GM23338 (cell line): ENCODE results near the gene ZNF638. TPM values are rescaled to one million over a fixed set of nuclear protein-coding genes. Genes with fewer than 3 reads are reported as not detected.

ENCODE experiments used
- ATAC-seq: fragments of 200-7000 bp; cut with Tn5 transposase; 3 replicates; pipeline ENCODE4 v1.9.1; 2020
- DNase-seq: peaks from one replicate; pipeline ENCODE4 v3.0.0-alpha.2; 2015; ENCODE audit warnings: low spot score
- H2AFZ ChIP-seq: fragments of 200-600 bp; sonication (generic); 2 replicates; pipeline ENCODE4 v1.8.0; 2016; ENCODE audit warnings: antibody characterized with exemption, mild to moderate bottlenecking, moderate library complexity
- H3F3A ChIP-seq: fragments of 200-600 bp; sonication (generic); replicated peaks from 2 replicates; pipeline ENCODE4 v1.8.0; 2017; ENCODE audit warnings: antibody characterized with exemption, mixed run types, low read depth
- H3K27ac ChIP-seq: fragments of 200-600 bp; sonication (generic); 2 replicates; pipeline ENCODE4 v1.6.1; 2016; ENCODE audit warnings: low read depth
- H3K27me3 ChIP-seq: fragments of 200-600 bp; sonication (generic); 2 replicates; pipeline ENCODE4 v1.8.0; 2016; ENCODE audit warnings: mild to moderate bottlenecking, mixed run types, moderate library complexity; ENCODE audit not compliant: insufficient read depth
- H3K36me3 ChIP-seq: fragments of 200-600 bp; sonication (generic); 2 replicates; pipeline ENCODE4 v1.8.0; 2016; ENCODE audit warnings: mild to moderate bottlenecking; ENCODE audit not compliant: insufficient read depth
- H3K4me1 ChIP-seq: fragments of 200-600 bp; sonication (generic); 2 replicates; pipeline ENCODE4 v1.8.0; 2016; ENCODE audit warnings: mild to moderate bottlenecking, moderate library complexity; ENCODE audit not compliant: insufficient read depth
- H3K4me2 ChIP-seq: fragments of 200-600 bp; sonication (generic); 2 replicates; pipeline ENCODE4 v1.7.1; 2017; ENCODE audit warnings: mixed run types
- H3K4me3 ChIP-seq: fragments of 200-600 bp; sonication (generic); 2 replicates; pipeline ENCODE4 v1.6.1; 2016; ENCODE audit warnings: mixed run types
- H3K79me2 ChIP-seq: fragments of 200-600 bp; sonication (generic); replicated peaks from 2 replicates; pipeline ENCODE4 v1.8.0; 2017; ENCODE audit warnings: mild to moderate bottlenecking; ENCODE audit not compliant: insufficient read depth
- H3K9me2 ChIP-seq: fragments of 200-600 bp; sonication (generic); 2 replicates; pipeline ENCODE4 v1.8.0; 2017; ENCODE audit not compliant: insufficient read depth
- H4K20me1 ChIP-seq: fragments of 200-600 bp; sonication (generic); replicated peaks from 2 replicates; pipeline ENCODE4 v1.8.0; 2017; ENCODE audit warnings: mild to moderate bottlenecking; ENCODE audit not compliant: insufficient read depth
- H3K27ac Mint-ChIP-seq: 2 replicates; pipeline ENCODE4 v1.8.0; 2020; ENCODE audit warnings: inconsistent platforms, mild to moderate bottlenecking, moderate library complexity, mixed read lengths
- H3K27me3 Mint-ChIP-seq: 3 replicates; pipeline ENCODE4 v1.8.0; 2022; ENCODE audit warnings: low read depth, mild to moderate bottlenecking, moderate library complexity, mixed read lengths, inconsistent platforms; ENCODE audit not compliant: insufficient read depth, poor library complexity
- H3K36me3 Mint-ChIP-seq: 3 replicates; pipeline ENCODE4 v1.8.0; 2021; ENCODE audit warnings: low read depth, mild to moderate bottlenecking, inconsistent platforms, moderate library complexity, mixed read lengths
- H3K4me1 Mint-ChIP-seq: 3 replicates; pipeline ENCODE4 v1.8.0; 2020; ENCODE audit warnings: mild to moderate bottlenecking, inconsistent platforms, mixed read lengths
- H3K4me3 Mint-ChIP-seq: 3 replicates; pipeline ENCODE4 v1.8.0; 2021; ENCODE audit warnings: moderate library complexity, mild to moderate bottlenecking, inconsistent platforms, mixed read lengths
- H3K9me3 Mint-ChIP-seq: 3 replicates; pipeline ENCODE4 v1.8.0; 2020; ENCODE audit warnings: moderate library complexity, mild to moderate bottlenecking, inconsistent platforms, mixed read lengths
- EZH2 ChIP-seq: fragments of 200-600 bp; sonication (generic); IDR thresholded peaks from one replicate; pipeline ENCODE4 v1.8.0; 2017; ENCODE audit warnings: antibody characterized with exemption, mild to moderate bottlenecking, low read depth; ENCODE audit not compliant: unreplicated experiment
- EZH2phosphoT487 ChIP-seq: fragments of 200-600 bp; sonication (generic); IDR thresholded peaks from one replicate; pipeline ENCODE4 v1.8.1; 2018; ENCODE audit warnings: antibody characterized with exemption; ENCODE audit not compliant: unreplicated experiment
- JUNB ChIP-seq: IDR thresholded peaks from one replicate; pipeline ENCODE4 v1.6.1; 2016; ENCODE audit warnings: antibody characterized with exemption; ENCODE audit not compliant: unreplicated experiment
- POLR2AphosphoS5 ChIP-seq: IDR thresholded peaks from 2 replicates; pipeline ENCODE4 v1.6.1; 2016; ENCODE audit warnings: antibody characterized with exemption, low read depth
- STAT1 ChIP-seq: IDR thresholded peaks from one replicate; pipeline ENCODE4 v1.6.1; 2016; ENCODE audit warnings: antibody characterized with exemption; ENCODE audit not compliant: unreplicated experiment
- ZNF331 ChIP-seq: fragments of 250-450 bp; sonication (Bioruptor Pico); IDR thresholded peaks from 2 replicates; pipeline ENCODE4 v1.5.0; 2020; ENCODE audit warnings: low read depth, mild to moderate bottlenecking, moderate library complexity
- polyA plus RNA-seq: library from polyadenylated mRNA; unstranded; fragments of >200 nt; fragmentation: Nextera tagmentation; extraction: Ambion mirVana; gene quantifications from 2 replicates; pipeline ENCODE4 v1.2.1, GENCODE V29; 2016
- total RNA-seq: library from RNA; depleted of rRNA; stranded (reverse); fragments of >200 nt; shearing (Covaris generic); gene quantifications from 2 replicates; pipeline ENCODE4 v1.2.3, GENCODE V29; 2014
- TF ChIP-seq, protein P1 (sequence below): IDR thresholded peaks from 2 replicates; pipeline ENCODE4 v1.6.1; 2016; ENCODE audit warnings: antibody characterized with exemption
- TF ChIP-seq, protein P2 (sequence below): IDR thresholded peaks from one replicate; pipeline ENCODE4 v1.6.1; 2018; ENCODE audit warnings: antibody characterized with exemption; ENCODE audit not compliant: unreplicated experiment
- TF ChIP-seq, protein P3 (sequence below), 2 experiments: fragments of 200-600 bp in 1 of 2; sonication (generic) in 1 of 2; conservative IDR thresholded peaks; 2 replicates each; pipeline versions ENCODE4 v1.5.1 to v1.6.1; 2016 to 2017; ENCODE audit warnings: antibody characterized with exemption in 2 of 2, low read depth in 2 of 2, mild to moderate bottlenecking in 2 of 2, moderate library complexity in 1 of 2

Gene ZNF638
- total and polyA plus RNA-seq, 2 experiments from 2014 or later, result 185 to 190 TPM

DNA sequence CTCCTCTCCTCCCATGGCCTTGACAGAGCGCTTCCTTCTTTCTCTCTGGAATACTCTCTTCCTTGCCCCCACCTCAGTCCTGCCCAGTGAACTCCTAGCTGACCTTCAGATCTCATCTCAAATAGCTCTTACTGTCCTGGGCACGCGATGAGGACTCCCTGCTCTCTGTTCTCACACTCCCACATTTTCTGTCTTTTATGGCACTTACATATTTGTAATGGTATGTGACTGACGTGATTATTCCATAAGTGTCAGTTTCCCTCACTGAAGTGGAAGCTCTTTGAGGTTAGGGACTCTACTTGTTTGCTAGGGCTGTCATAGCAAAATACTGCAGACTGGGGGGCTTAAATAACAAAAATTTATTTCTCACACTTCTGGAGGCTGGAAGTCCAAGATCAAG, 120.1 kb downstream of the ZNF638 start:
- Mint-ChIP-seq H3K27me3 (peaks cover 31% of the 10 kb centered on the region), H3K9me3 (no peaks in the 10 kb centered on the region), H3K4me1 (peaks cover 52% of the 10 kb centered on the region), H3K4me3 (no peak overlapping the region; the same call in 2 of the 3 replicates), H3K36me3 (no peaks in the 10 kb centered on the region), H3K27ac (no peak overlapping the region)
- Histone ChIP-seq H3K4me3 (no peak overlapping the region), H3K36me3 (no peaks in the 10 kb centered on the region), H3K27me3 (peaks cover 34% of the 10 kb centered on the region), H2AFZ (no peak overlapping the region), H3F3A (peaks cover 15% of the 10 kb centered on the region; the same call in 1 of the 2 replicates), H3K4me2 (no peak overlapping the region), H3K27ac (no peak overlapping the region), H3K9me2 (no peaks in the 10 kb centered on the region), H3K79me2 (0 out of 2 replicates have a peak, but pooled peaks cover 5% of the 10 kb centered on the region), H4K20me1 (no peaks in the 10 kb centered on the region; the same call in none of the 2 replicates), H3K4me1 (peaks cover 39% of the 10 kb centered on the region)
- DNase-seq, result no peak
- TF ChIP-seq POLR2AphosphoS5 (no peak), ZNF331 (no peak), JUNB (no peak), STAT1 (no peak), EZH2 (no peak)
- TF ChIP-seq, protein P1, sequence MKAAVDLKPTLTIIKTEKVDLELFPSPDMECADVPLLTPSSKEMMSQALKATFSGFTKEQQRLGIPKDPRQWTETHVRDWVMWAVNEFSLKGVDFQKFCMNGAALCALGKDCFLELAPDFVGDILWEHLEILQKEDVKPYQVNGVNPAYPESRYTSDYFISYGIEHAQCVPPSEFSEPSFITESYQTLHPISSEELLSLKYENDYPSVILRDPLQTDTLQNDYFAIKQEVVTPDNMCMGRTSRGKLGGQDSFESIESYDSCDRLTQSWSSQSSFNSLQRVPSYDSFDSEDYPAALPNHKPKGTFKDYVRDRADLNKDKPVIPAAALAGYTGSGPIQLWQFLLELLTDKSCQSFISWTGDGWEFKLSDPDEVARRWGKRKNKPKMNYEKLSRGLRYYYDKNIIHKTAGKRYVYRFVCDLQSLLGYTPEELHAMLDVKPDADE, result no peak
- TF ChIP-seq, protein P2, sequence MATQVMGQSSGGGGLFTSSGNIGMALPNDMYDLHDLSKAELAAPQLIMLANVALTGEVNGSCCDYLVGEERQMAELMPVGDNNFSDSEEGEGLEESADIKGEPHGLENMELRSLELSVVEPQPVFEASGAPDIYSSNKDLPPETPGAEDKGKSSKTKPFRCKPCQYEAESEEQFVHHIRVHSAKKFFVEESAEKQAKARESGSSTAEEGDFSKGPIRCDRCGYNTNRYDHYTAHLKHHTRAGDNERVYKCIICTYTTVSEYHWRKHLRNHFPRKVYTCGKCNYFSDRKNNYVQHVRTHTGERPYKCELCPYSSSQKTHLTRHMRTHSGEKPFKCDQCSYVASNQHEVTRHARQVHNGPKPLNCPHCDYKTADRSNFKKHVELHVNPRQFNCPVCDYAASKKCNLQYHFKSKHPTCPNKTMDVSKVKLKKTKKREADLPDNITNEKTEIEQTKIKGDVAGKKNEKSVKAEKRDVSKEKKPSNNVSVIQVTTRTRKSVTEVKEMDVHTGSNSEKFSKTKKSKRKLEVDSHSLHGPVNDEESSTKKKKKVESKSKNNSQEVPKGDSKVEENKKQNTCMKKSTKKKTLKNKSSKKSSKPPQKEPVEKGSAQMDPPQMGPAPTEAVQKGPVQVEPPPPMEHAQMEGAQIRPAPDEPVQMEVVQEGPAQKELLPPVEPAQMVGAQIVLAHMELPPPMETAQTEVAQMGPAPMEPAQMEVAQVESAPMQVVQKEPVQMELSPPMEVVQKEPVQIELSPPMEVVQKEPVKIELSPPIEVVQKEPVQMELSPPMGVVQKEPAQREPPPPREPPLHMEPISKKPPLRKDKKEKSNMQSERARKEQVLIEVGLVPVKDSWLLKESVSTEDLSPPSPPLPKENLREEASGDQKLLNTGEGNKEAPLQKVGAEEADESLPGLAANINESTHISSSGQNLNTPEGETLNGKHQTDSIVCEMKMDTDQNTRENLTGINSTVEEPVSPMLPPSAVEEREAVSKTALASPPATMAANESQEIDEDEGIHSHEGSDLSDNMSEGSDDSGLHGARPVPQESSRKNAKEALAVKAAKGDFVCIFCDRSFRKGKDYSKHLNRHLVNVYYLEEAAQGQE, result no peak
- no peak for ATAC-seq

DNA sequence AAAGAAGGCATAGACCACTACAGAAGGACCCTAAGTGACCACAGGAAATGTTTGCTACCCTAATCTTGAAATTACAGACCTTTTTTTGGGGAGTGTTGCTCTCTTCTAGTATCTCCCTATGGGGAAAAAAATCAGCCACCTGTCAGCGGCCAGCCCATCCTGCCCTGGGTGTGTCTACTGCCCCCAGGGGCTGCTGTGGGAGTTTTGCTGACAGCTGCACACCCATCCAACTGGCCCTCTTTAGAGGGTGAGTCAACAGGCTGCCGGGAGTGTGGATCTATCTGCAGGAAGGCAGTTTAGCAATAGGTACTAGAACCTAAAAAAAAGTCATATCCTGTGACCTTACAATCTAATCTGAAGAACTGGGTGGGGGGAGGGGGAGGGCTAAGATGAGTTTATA, 121.0 kb downstream of the ZNF638 start:
- 0 out of 2 replicates have a peak, but pooled peaks cover 9% of the 10 kb centered on the region for H3K79me2 ChIP-seq
- no peaks in the 10 kb centered on the region for H3K36me3 ChIP-seq
- H3K9me3 Mint-ChIP-seq, result no peaks in the 10 kb centered on the region
- peaks cover 15% of the 10 kb centered on the region; the same call in 1 of the 2 replicates for H3F3A ChIP-seq
- DNase-seq (peak; percentile 62), ATAC-seq (peak; percentile 24)
- peaks cover 34% of the 10 kb centered on the region for H3K27me3 ChIP-seq
- H3K4me1 ChIP-seq, result peaks cover 46% of the 10 kb centered on the region
- H4K20me1 ChIP-seq, result no peaks in the 10 kb centered on the region; the same call in none of the 2 replicates
- peak overlapping the region; percentile 76 for H3K4me2 ChIP-seq
- no peak overlapping the region for H2AFZ ChIP-seq
- peak overlapping the region; percentile 86 for H3K4me3 ChIP-seq
- peaks cover 35% of the 10 kb centered on the region for H3K27me3 Mint-ChIP-seq
- no peaks in the 10 kb centered on the region for H3K9me2 ChIP-seq
- H3K4me3 Mint-ChIP-seq, result peak overlapping the region; percentile 69
- H3K27ac ChIP-seq, result no peak overlapping the region
- no peak for TF ChIP-seq EZH2phosphoT487
- TF ChIP-seq, protein P3, sequence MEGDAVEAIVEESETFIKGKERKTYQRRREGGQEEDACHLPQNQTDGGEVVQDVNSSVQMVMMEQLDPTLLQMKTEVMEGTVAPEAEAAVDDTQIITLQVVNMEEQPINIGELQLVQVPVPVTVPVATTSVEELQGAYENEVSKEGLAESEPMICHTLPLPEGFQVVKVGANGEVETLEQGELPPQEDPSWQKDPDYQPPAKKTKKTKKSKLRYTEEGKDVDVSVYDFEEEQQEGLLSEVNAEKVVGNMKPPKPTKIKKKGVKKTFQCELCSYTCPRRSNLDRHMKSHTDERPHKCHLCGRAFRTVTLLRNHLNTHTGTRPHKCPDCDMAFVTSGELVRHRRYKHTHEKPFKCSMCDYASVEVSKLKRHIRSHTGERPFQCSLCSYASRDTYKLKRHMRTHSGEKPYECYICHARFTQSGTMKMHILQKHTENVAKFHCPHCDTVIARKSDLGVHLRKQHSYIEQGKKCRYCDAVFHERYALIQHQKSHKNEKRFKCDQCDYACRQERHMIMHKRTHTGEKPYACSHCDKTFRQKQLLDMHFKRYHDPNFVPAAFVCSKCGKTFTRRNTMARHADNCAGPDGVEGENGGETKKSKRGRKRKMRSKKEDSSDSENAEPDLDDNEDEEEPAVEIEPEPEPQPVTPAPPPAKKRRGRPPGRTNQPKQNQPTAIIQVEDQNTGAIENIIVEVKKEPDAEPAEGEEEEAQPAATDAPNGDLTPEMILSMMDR (conservative IDR thresholded peaks at IDR 0.05; ENCODE audit: low read depth in 2 of 2), result peak; percentile 33 to 46; a peak in 3 of 4 replicates
- H3K27ac Mint-ChIP-seq, result no peak overlapping the region
- H3K36me3 Mint-ChIP-seq, result peaks cover 2% of the 10 kb centered on the region; the same call in 1 of the 3 replicates
- peaks cover 58% of the 10 kb centered on the region for H3K4me1 Mint-ChIP-seq
